Measurements from ENCODE around the gene METTL5. TPM values are rescaled to one million over a fixed set of nuclear protein-coding genes. Genes with fewer than 3 reads are reported as not detected.
"Not testable (repeated sequence)": the region's sequence is repeated elsewhere in the genome, so short reads cannot be mapped to it uniquely, and the experiment has no call there.

Gene METTL5
- total RNA-seq, 2 experiments from 2014 or later: 103 to 111 TPM

- intact Hi-C loops (cut with micrococcal nuclease): no loop called here
- no peak overlapping the region for H3K4me3 Mint-ChIP-seq
- DNase-seq: no peak
- H3K27me3 Mint-ChIP-seq: no peaks in the 10 kb centered on the region
- TF ChIP-seq CTCF (IDR thresholded peaks at IDR 0.05): no peak
- H3K4me1 Mint-ChIP-seq (ENCODE audit: low read depth): peaks cover 27% of the 10 kb centered on the region
- H3K9me3 Mint-ChIP-seq: peaks cover 6% of the 10 kb centered on the region
- H3K27ac Mint-ChIP-seq: no peak overlapping the region
- ATAC-seq: no peak
- peaks cover 31% of the 10 kb centered on the region for H3K36me3 Mint-ChIP-seq (ENCODE audit: low read depth)
- ChIA-PET CTCF (interaction anchor here (0.8 kb wide), 1 partner anchor 29 kb away, joined by 3 read pairs; no protein-coding TSS in a partner anchor), POLR2A (no interaction called here)
These were observed 28.4 kb upstream of the METTL5 start for GRCh38 chr2:169853041-169853668.

- no peak overlapping the region for H3K27ac Mint-ChIP-seq
These were observed 25.0 kb upstream of the METTL5 start for GRCh38 chr2:169849710-169850109.

GRCh38 chr2:169848959-169849693 is 24.4 kb upstream of the METTL5 start:
- Mint-ChIP-seq H3K4me1 (ENCODE audit: low read depth) (peaks cover 43% of the 10 kb centered on the region), H3K36me3 (ENCODE audit: low read depth) (peaks cover 25% of the 10 kb centered on the region)
- CTCF ChIA-PET: interaction anchor here (0.6 to 1.0 kb wide), 2 partner anchors 10 to 58 kb away, joined by 3 read pairs; no protein-coding TSS in a partner anchor
- intact Hi-C loops (cut with micrococcal nuclease); DNase-seq; H3K27me3 Mint-ChIP-seq; H3K4me3 Mint-ChIP-seq; POLR2A ChIA-PET; ATAC-seq; H3K9me3 Mint-ChIP-seq; H3K27ac Mint-ChIP-seq: not testable (repeated sequence)

More at GRCh38 chr2:169849710-169850109, 25.0 kb upstream of the METTL5 start:
- Mint-ChIP-seq H3K4me3 (no peak overlapping the region), H3K27me3 (no peaks in the 10 kb centered on the region), H3K9me3 (peaks cover 4% of the 10 kb centered on the region), H3K36me3 (ENCODE audit: low read depth) (peaks cover 25% of the 10 kb centered on the region), H3K4me1 (ENCODE audit: low read depth) (peaks cover 42% of the 10 kb centered on the region)
- ChIA-PET CTCF (interaction anchor here (1.0 kb wide), 1 partner anchor 9 kb away, joined by 3 read pairs; no protein-coding TSS in a partner anchor), POLR2A (no interaction called here)
- TF ChIP-seq CTCF (IDR thresholded peaks at IDR 0.05): no peak
- intact Hi-C loops (cut with micrococcal nuclease): no loop called here
- DNase-seq (no peak), ATAC-seq (no peak)

GRCh38 chr2:169845016-169845415 is 20.3 kb upstream of the METTL5 start:
- H3K27me3 Mint-ChIP-seq: no peaks in the 10 kb centered on the region
- intact Hi-C loops (cut with micrococcal nuclease): no loop called here
- no peak for ATAC-seq
- ChIA-PET POLR2A (no interaction called here), CTCF (interaction anchor here (1.0 to 1.3 kb wide), 2 partner anchors 11 to 21 kb away, joined by 3 to 4 read pairs; partner anchors contain the start of gene METTL5)
- DNase-seq: no peak
- peaks cover 46% of the 10 kb centered on the region for H3K4me1 Mint-ChIP-seq (ENCODE audit: low read depth)
- H3K27ac Mint-ChIP-seq: no peak overlapping the region
- H3K9me3 Mint-ChIP-seq: peaks cover 4% of the 10 kb centered on the region
- TF ChIP-seq CTCF (IDR thresholded peaks at IDR 0.05): no peak
- peaks cover 24% of the 10 kb centered on the region for H3K36me3 Mint-ChIP-seq (ENCODE audit: low read depth)
- H3K4me3 Mint-ChIP-seq: no peak overlapping the region

- DNase-seq; ATAC-seq; intact Hi-C loops (cut with micrococcal nuclease); H3K27me3 Mint-ChIP-seq; H3K4me3 Mint-ChIP-seq; POLR2A ChIA-PET; H3K9me3 Mint-ChIP-seq; H3K27ac Mint-ChIP-seq: not testable (repeated sequence)
- Mint-ChIP-seq H3K4me1 (ENCODE audit: low read depth) (peaks cover 38% of the 10 kb centered on the region), H3K36me3 (ENCODE audit: low read depth) (peaks cover 15% of the 10 kb centered on the region)
- CTCF ChIA-PET: interaction anchor here (1.9 kb wide), 1 partner anchor 13 kb away, joined by 4 read pairs; no protein-coding TSS in a partner anchor
These were observed 16.9 kb upstream of the METTL5 start for GRCh38 chr2:169841625-169842024.
